Measurements from ENCODE around the gene E2F3.

DNA sequence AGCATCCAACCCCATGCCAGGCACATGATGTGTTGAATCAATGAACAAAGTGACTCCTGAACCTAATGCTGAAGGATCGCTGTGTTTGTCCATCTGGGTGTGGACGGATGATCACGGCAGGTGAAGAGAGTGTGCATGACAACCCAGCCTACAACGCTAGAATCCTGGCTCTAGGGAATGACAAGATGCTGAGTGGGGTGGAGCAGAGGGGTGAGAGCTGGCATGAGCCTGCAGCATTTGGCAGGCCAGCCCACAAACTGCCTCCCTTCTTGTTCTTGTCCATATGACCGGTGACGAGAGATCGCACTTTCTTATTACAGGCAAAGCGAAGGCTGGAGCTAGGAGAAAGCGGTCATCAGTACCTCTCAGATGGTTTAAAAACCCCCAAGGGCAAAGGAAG is 77.8 kb downstream of the E2F3 start:
- TF ChIP-seq, protein P1, sequence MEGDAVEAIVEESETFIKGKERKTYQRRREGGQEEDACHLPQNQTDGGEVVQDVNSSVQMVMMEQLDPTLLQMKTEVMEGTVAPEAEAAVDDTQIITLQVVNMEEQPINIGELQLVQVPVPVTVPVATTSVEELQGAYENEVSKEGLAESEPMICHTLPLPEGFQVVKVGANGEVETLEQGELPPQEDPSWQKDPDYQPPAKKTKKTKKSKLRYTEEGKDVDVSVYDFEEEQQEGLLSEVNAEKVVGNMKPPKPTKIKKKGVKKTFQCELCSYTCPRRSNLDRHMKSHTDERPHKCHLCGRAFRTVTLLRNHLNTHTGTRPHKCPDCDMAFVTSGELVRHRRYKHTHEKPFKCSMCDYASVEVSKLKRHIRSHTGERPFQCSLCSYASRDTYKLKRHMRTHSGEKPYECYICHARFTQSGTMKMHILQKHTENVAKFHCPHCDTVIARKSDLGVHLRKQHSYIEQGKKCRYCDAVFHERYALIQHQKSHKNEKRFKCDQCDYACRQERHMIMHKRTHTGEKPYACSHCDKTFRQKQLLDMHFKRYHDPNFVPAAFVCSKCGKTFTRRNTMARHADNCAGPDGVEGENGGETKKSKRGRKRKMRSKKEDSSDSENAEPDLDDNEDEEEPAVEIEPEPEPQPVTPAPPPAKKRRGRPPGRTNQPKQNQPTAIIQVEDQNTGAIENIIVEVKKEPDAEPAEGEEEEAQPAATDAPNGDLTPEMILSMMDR (conservative IDR thresholded peaks at IDR 0.05): no peak
- TF ChIP-seq ZFX (IDR thresholded peaks at IDR 0.05): no peak
